Trophoblast cell (in vitro differentiated cells and primary cell): Measurements from ENCODE around the gene ASTN1.

Experiments
- DNase-seq, 2 donors: peaks; one replicate each; pipeline ENCODE4 v3.0.0-alpha.2; 2016
- H2AFZ ChIP-seq: 2 replicates; pipeline ENCODE4 v1.6.1; 2013; ENCODE audit warnings: low read length, moderate library complexity, mild to moderate bottlenecking; ENCODE audit not compliant: insufficient read depth, poor library complexity
- H2AK5ac ChIP-seq: 2 replicates; pipeline ENCODE4 v1.6.1; 2013; ENCODE audit warnings: mild to moderate bottlenecking, low read length
- H2BK120ac ChIP-seq: 2 replicates; pipeline ENCODE4 v1.6.1; 2013; ENCODE audit warnings: low read length, mild to moderate bottlenecking, moderate library complexity; ENCODE audit not compliant: insufficient read depth, poor library complexity
- H2BK12ac ChIP-seq: 2 replicates; pipeline ENCODE4 v1.6.1; 2013; ENCODE audit warnings: mild to moderate bottlenecking, low read length, moderate library complexity
- H2BK5ac ChIP-seq: 2 replicates; pipeline ENCODE4 v1.6.1; 2013; ENCODE audit warnings: low read length, low read depth, moderate library complexity, mild to moderate bottlenecking; ENCODE audit not compliant: poor library complexity
- H3K14ac ChIP-seq: 2 replicates; pipeline ENCODE4 v1.6.1; 2013; ENCODE audit warnings: mild to moderate bottlenecking, low read length
- H3K18ac ChIP-seq: 2 replicates; pipeline ENCODE4 v1.6.1; 2013; ENCODE audit warnings: mild to moderate bottlenecking, low read length
- H3K23ac ChIP-seq: 2 replicates; pipeline ENCODE4 v1.6.1; 2013; ENCODE audit warnings: low read length
- H3K27ac ChIP-seq: 2 replicates; pipeline ENCODE4 v1.5.1; 2013; ENCODE audit warnings: low read depth, mild to moderate bottlenecking, inconsistent platforms, low read length, moderate library complexity
- H3K27me3 ChIP-seq: 2 replicates; pipeline ENCODE4 v1.6.1; 2013; ENCODE audit warnings: inconsistent platforms, mild to moderate bottlenecking, low read length, moderate library complexity; ENCODE audit not compliant: insufficient read depth
- H3K36me3 ChIP-seq, 2 experiments: 1 replicate in 1 of 2; 2 replicates in 1 of 2; pipeline ENCODE4 v1.6.1; 2013; ENCODE audit warnings: low read length in 2 of 2, mild to moderate bottlenecking in 2 of 2, moderate library complexity in 1 of 2; ENCODE audit not compliant: insufficient read depth in 2 of 2, control insufficient read depth in 1 of 2
- H3K4ac ChIP-seq: 2 replicates; pipeline ENCODE4 v1.6.1; 2013; ENCODE audit warnings: low read depth, mild to moderate bottlenecking, low read length, moderate library complexity
- H3K4me1 ChIP-seq, 2 experiments: 1 replicate in 1 of 2; 2 replicates in 1 of 2; pipeline ENCODE4 v1.6.1; 2013; ENCODE audit warnings: low read length in 2 of 2, mild to moderate bottlenecking in 2 of 2, moderate library complexity in 1 of 2; ENCODE audit not compliant: insufficient read depth in 2 of 2, control insufficient read depth in 1 of 2
- H3K4me2 ChIP-seq: 2 replicates; pipeline ENCODE4 v1.6.1; 2013; ENCODE audit warnings: inconsistent platforms, mild to moderate bottlenecking, low read length, moderate library complexity
- H3K4me3 ChIP-seq: 2 replicates; pipeline ENCODE4 v1.5.1; 2013; ENCODE audit warnings: mild to moderate bottlenecking, low read depth, low read length, inconsistent platforms
- H3K79me1 ChIP-seq: one replicate; pipeline ENCODE4 v1.6.1; 2013; ENCODE audit warnings: low read length
- H3K79me2 ChIP-seq: 2 replicates; pipeline ENCODE4 v1.6.1; 2013; ENCODE audit warnings: low read length, mild to moderate bottlenecking; ENCODE audit not compliant: control insufficient read depth, insufficient read depth, poor library complexity
- H3K9ac ChIP-seq: 2 replicates; pipeline ENCODE4 v1.6.1; 2013; ENCODE audit warnings: mild to moderate bottlenecking, low read length
- H3K9me3 ChIP-seq: 2 replicates; pipeline ENCODE4 v1.6.1; 2013; ENCODE audit warnings: low read depth, mild to moderate bottlenecking, control low read depth, inconsistent platforms, low read length; ENCODE audit not compliant: insufficient read depth
- H4K12ac ChIP-seq: 2 replicates; pipeline ENCODE4 v1.6.1; 2013; ENCODE audit warnings: low read depth, mild to moderate bottlenecking, low read length, moderate library complexity
- H4K8ac ChIP-seq: 2 replicates; pipeline ENCODE4 v1.6.1; 2013; ENCODE audit warnings: low read depth, mild to moderate bottlenecking, low read length, moderate library complexity
- H4K91ac ChIP-seq: one replicate; pipeline ENCODE4 v1.6.1; 2013; ENCODE audit warnings: low read depth, mild to moderate bottlenecking, low read length, moderate library complexity
- WGBS: extraction: QIAGEN DNeasy Blood & Tissue Kit; methylation state at CpG from one replicate; pipeline ENCODE4 v1.1.7; 2013; ENCODE audit warnings: missing lambda C conversion rate; ENCODE audit not compliant: insufficient read length, insufficient coverage; ENCODE audit errors: extremely low coverage; 5-methylcytosine and 5-hydroxymethylcytosine counted together

Gene ASTN1

GRCh38 chr1:176820391-176821031, 344.0 kb downstream of the ASTN1 start:
- no peak overlapping the region for H3K9ac ChIP-seq
- H2BK5ac ChIP-seq: no peak overlapping the region
- no peaks in the 10 kb centered on the region for H3K79me2 ChIP-seq
- H2AFZ ChIP-seq: no peak overlapping the region
- H3K79me1 ChIP-seq: peaks cover 2% of the 10 kb centered on the region
- no peaks in the 10 kb centered on the region for H3K27me3 ChIP-seq
- no peak overlapping the region for H4K12ac ChIP-seq
- H2AK5ac ChIP-seq: no peak overlapping the region
- H3K4me2 ChIP-seq: no peak overlapping the region
- H3K4me3 ChIP-seq: no peak overlapping the region
- H4K8ac ChIP-seq: no peak overlapping the region
- H3K9me3 ChIP-seq: no peaks in the 10 kb centered on the region
- no peak for DNase-seq
- H2BK12ac ChIP-seq: no peak overlapping the region
- no peaks in the 10 kb centered on the region for H3K36me3 ChIP-seq
- peaks cover 3% of the 10 kb centered on the region in 2 experiments for H3K4me1 ChIP-seq
- no CpG with 5 or more reads among the region's 5 CpGs for WGBS
- no peak overlapping the region for H3K27ac ChIP-seq
- H3K23ac ChIP-seq: no peak overlapping the region
- H3K4ac ChIP-seq: no peak overlapping the region
- no peak overlapping the region for H2BK120ac ChIP-seq
- no peak overlapping the region for H3K14ac ChIP-seq
- no peak overlapping the region for H3K18ac ChIP-seq
- H4K91ac ChIP-seq: no peak overlapping the region

GRCh38 chr1:176816232-176816631, 348.3 kb downstream of the ASTN1 start:
- WGBS: no CpG with 5 or more reads among the region's 3 CpGs
- Histone ChIP-seq H3K4me2 (no peak overlapping the region), H3K79me1 (peaks cover 3% of the 10 kb centered on the region), H3K36me3 (no peaks in the 10 kb centered on the region), H3K14ac (no peak overlapping the region), H3K4me1 (peaks cover 5 to 6% of the 10 kb centered on the region in 2 experiments), H3K4me3 (no peak overlapping the region), H4K8ac (no peak overlapping the region), H2BK5ac (no peak overlapping the region), H3K23ac (no peak overlapping the region), H3K9me3 (peaks cover 2% of the 10 kb centered on the region), H4K91ac (no peak overlapping the region), H3K27ac (peak overlapping the region; percentile 50), H3K9ac (no peak overlapping the region), H3K79me2 (no peaks in the 10 kb centered on the region), H3K27me3 (no peaks in the 10 kb centered on the region), H3K18ac (no peak overlapping the region), H4K12ac (no peak overlapping the region), H2BK12ac (no peak overlapping the region), H2BK120ac (no peak overlapping the region), H2AFZ (no peak overlapping the region), H2AK5ac (no peak overlapping the region), H3K4ac (no peak overlapping the region)
- peak in 1 of 2 donors; percentile 59 for DNase-seq

- H3K79me1 ChIP-seq: peaks cover 3% of the 10 kb centered on the region
- H3K4me1 ChIP-seq: peaks cover 5 to 6% of the 10 kb centered on the region in 2 experiments
- peak overlapping the region; percentile 87 for H3K14ac ChIP-seq
- H4K12ac ChIP-seq: peak overlapping the region; percentile 80
- H3K27ac ChIP-seq: peak overlapping the region; percentile 61
- no peaks in the 10 kb centered on the region for H3K79me2 ChIP-seq
- H2AK5ac ChIP-seq: peak overlapping the region; percentile 6
- H2BK12ac ChIP-seq: peak overlapping the region; percentile 93
- H3K4me3 ChIP-seq: no peak overlapping the region
- peak overlapping the region; percentile 4 for H2BK120ac ChIP-seq
- no CpG with 5 or more reads among the region's 6 CpGs for WGBS
- no peaks in the 10 kb centered on the region for H3K27me3 ChIP-seq
- H4K91ac ChIP-seq: peak overlapping the region; percentile 3
- peaks cover 2% of the 10 kb centered on the region for H3K9me3 ChIP-seq
- H3K4ac ChIP-seq: no peak overlapping the region
- H2BK5ac ChIP-seq: no peak overlapping the region
- no peak overlapping the region for H3K9ac ChIP-seq
- no peak overlapping the region for H3K4me2 ChIP-seq
- H3K23ac ChIP-seq: no peak overlapping the region
- no peaks in the 10 kb centered on the region for H3K36me3 ChIP-seq
- H3K18ac ChIP-seq: peak overlapping the region; percentile 18
- H2AFZ ChIP-seq: no peak overlapping the region
- DNase-seq: no peak
- H4K8ac ChIP-seq: no peak overlapping the region
These were observed 348.9 kb downstream of the ASTN1 start for GRCh38 chr1:176815621-176816020.

GRCh38 chr1:176811511-176812288, 352.8 kb downstream of the ASTN1 start:
- no peak overlapping the region for H3K9ac ChIP-seq
- no peak overlapping the region for H2BK5ac ChIP-seq
- no peak overlapping the region for H3K14ac ChIP-seq
- H2BK12ac ChIP-seq: no peak overlapping the region
- no peak overlapping the region for H4K8ac ChIP-seq
- H3K4me1 ChIP-seq: peaks cover 3 to 8% of the 10 kb centered on the region in 2 experiments
- no peak for DNase-seq
- no peak overlapping the region for H3K27ac ChIP-seq
- H2BK120ac ChIP-seq: peak overlapping the region; percentile 13
- H3K9me3 ChIP-seq: peaks cover 2% of the 10 kb centered on the region
- no peak overlapping the region for H3K4me2 ChIP-seq
- H3K79me1 ChIP-seq: peaks cover 2% of the 10 kb centered on the region
- H3K79me2 ChIP-seq: no peaks in the 10 kb centered on the region
- H2AK5ac ChIP-seq: no peak overlapping the region
- H3K23ac ChIP-seq: no peak overlapping the region
- WGBS: no CpG with 5 or more reads among the region's 4 CpGs
- H3K4me3 ChIP-seq: no peak overlapping the region
- H3K4ac ChIP-seq: no peak overlapping the region
- no peak overlapping the region for H4K12ac ChIP-seq
- peaks cover 0 to 4% of the 10 kb centered on the region in 2 experiments for H3K36me3 ChIP-seq
- no peaks in the 10 kb centered on the region for H3K27me3 ChIP-seq
- H3K18ac ChIP-seq: no peak overlapping the region
- no peak overlapping the region for H4K91ac ChIP-seq
- H2AFZ ChIP-seq: no peak overlapping the region
